ENCODE measurements around the gene CGNL1.

- TF ChIP-seq CTCF (IDR thresholded peaks at IDR 0.05) (no peak), POLR2AphosphoS5 (IDR thresholded peaks at IDR 0.05) (no peak), POLR2A (IDR thresholded peaks at IDR 0.05; ENCODE audit: low read depth) (no peak)
These were observed 179.0 kb downstream of the CGNL1 start for GRCh38 chr15:57555270-57555669.

All from esophagus muscularis mucosa (tissue), 3 donors.